GM12892 (cell line): ENCODE data around the gene SLC9A9.

ENCODE experiments used
- POLR2A ChIP-seq: IDR thresholded peaks from 2 replicates; pipeline ENCODE4 v1.6.1; 2011; ENCODE audit warnings: low read depth, low read length, control low read depth
- POLR2AphosphoS5 ChIP-seq: IDR thresholded peaks from 2 replicates; pipeline ENCODE4 v1.6.1; 2011; ENCODE audit warnings: low read depth, low read length, control low read depth
- TAF1 ChIP-seq: IDR thresholded peaks from 2 replicates; pipeline ENCODE4 v1.6.1; 2011; ENCODE audit warnings: low read depth, mild to moderate bottlenecking, control low read depth, low read length, borderline replicate concordance

- no peak for TF ChIP-seq POLR2A
- TF ChIP-seq POLR2AphosphoS5, result no peak
- no peak for TF ChIP-seq TAF1
These were observed 247.2 kb downstream of the SLC9A9 start for GRCh38 chr3:143600756-143601718.
